IMR-90 (cell line): ENCODE results near the gene IL1F10.

Source experiments
- BHLHE40 ChIP-seq: fragments of 150-350 bp; IDR thresholded peaks from 2 replicates; pipeline ENCODE4 v1.6.1; 2016; ENCODE audit warnings: mild to moderate bottlenecking, low read depth, low read length
- FOS ChIP-seq: fragments of 150-350 bp; IDR thresholded peaks from 2 replicates; pipeline ENCODE4 v1.6.1; 2016; ENCODE audit warnings: low read depth, low read length
- MXI1 ChIP-seq: IDR thresholded peaks from 2 replicates; pipeline ENCODE4 v1.6.1; 2012; ENCODE audit warnings: low read depth, mild to moderate bottlenecking, low read length, moderate library complexity, borderline replicate concordance
- POLR2A ChIP-seq: IDR thresholded peaks from 2 replicates; pipeline ENCODE4 v1.6.1; 2012; ENCODE audit warnings: mild to moderate bottlenecking, low read depth, low read length
- RFX5 ChIP-seq: IDR thresholded peaks from 2 replicates; pipeline ENCODE4 v1.8.0; 2012; ENCODE audit warnings: low read depth, mild to moderate bottlenecking, low read length, moderate library complexity
- TF ChIP-seq, protein P1 (sequence below): conservative IDR thresholded peaks from 2 replicates; pipeline ENCODE4 v1.5.1; 2012; ENCODE audit warnings: mild to moderate bottlenecking, low read depth, low read length, improper control_type of control experiment
- TF ChIP-seq, protein P2 (sequence below): fragments of 150-350 bp; IDR thresholded peaks from 2 replicates; pipeline ENCODE4 v1.6.1; 2017; ENCODE audit warnings: mild to moderate bottlenecking, antibody characterized with exemption, low read length, low read depth

DNA sequence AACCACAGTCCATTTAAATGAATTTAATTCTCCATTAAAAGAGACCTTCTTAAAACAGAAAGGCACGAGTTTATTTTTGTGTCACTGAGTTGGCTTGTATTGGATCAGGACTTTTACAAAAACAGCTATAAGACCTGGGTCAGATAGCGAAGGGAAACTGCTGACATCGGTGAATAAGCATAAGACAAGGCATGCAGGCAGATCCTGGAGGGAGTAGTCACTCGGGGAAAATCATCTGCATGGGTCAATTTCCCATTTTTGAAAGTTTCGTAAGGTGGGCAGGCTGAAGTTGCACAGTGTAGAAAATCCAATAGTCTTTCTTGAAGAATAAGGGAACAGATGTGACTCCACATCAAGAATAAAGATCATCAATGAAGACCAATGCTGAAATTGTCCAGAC, 28.1 kb upstream of the IL1F10 start:
- no peak for TF ChIP-seq BHLHE40
- TF ChIP-seq, protein P1, sequence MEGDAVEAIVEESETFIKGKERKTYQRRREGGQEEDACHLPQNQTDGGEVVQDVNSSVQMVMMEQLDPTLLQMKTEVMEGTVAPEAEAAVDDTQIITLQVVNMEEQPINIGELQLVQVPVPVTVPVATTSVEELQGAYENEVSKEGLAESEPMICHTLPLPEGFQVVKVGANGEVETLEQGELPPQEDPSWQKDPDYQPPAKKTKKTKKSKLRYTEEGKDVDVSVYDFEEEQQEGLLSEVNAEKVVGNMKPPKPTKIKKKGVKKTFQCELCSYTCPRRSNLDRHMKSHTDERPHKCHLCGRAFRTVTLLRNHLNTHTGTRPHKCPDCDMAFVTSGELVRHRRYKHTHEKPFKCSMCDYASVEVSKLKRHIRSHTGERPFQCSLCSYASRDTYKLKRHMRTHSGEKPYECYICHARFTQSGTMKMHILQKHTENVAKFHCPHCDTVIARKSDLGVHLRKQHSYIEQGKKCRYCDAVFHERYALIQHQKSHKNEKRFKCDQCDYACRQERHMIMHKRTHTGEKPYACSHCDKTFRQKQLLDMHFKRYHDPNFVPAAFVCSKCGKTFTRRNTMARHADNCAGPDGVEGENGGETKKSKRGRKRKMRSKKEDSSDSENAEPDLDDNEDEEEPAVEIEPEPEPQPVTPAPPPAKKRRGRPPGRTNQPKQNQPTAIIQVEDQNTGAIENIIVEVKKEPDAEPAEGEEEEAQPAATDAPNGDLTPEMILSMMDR = no peak
- no peak for TF ChIP-seq MXI1
- TF ChIP-seq RFX5 = no peak
- TF ChIP-seq, protein P2, sequence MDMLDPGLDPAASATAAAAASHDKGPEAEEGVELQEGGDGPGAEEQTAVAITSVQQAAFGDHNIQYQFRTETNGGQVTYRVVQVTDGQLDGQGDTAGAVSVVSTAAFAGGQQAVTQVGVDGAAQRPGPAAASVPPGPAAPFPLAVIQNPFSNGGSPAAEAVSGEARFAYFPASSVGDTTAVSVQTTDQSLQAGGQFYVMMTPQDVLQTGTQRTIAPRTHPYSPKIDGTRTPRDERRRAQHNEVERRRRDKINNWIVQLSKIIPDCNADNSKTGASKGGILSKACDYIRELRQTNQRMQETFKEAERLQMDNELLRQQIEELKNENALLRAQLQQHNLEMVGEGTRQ = no peak
- TF ChIP-seq POLR2A = no peak
- no peak for TF ChIP-seq FOS
